SU-DHL-6 (cell line): ENCODE results near the gene PI4K2B.
A peak's percentile ranks its signal among the peaks of the same experiment; 100 is the strongest.

Experiments
- H2AFZ ChIP-seq: fragments of 200-600 bp; sonication (generic); 2 replicates; pipeline ENCODE4 v1.6.1; 2014; ENCODE audit warnings: low read depth, mild to moderate bottlenecking, moderate library complexity, mixed read lengths, antibody characterized with exemption, low read length; ENCODE audit not compliant: severe bottlenecking
- H3F3A ChIP-seq: fragments of 200-600 bp; shearing (Covaris generic); 2 replicates; pipeline ENCODE4 v1.6.0; 2016; ENCODE audit warnings: antibody characterized with exemption, mild to moderate bottlenecking; ENCODE audit not compliant: insufficient read depth
- H3K27ac ChIP-seq: fragments of 200-600 bp; sonication (generic); 2 replicates; pipeline ENCODE4 v1.5.1; 2016; ENCODE audit warnings: low read depth, mild to moderate bottlenecking, low read length, moderate library complexity, mixed read lengths
- H3K27me3 ChIP-seq: fragments of 200-600 bp; sonication (generic), shearing (Covaris generic); 2 replicates; pipeline ENCODE4 v1.6.0; 2014; ENCODE audit warnings: mild to moderate bottlenecking, low read length
- H3K36me3 ChIP-seq: fragments of 200-600 bp; sonication (generic); 2 replicates; pipeline ENCODE4 v1.6.1; 2014; ENCODE audit warnings: mild to moderate bottlenecking, low read length, mixed read lengths
- H3K4me2 ChIP-seq: fragments of 300-600, 200-600 bp; shearing (Covaris generic), sonication (generic); 2 replicates; pipeline ENCODE4 v1.6.0; 2014; ENCODE audit warnings: low read length, low read depth, mild to moderate bottlenecking; ENCODE audit not compliant: poor library complexity, severe bottlenecking
- H3K4me3 ChIP-seq: fragments of 200-600 bp; sonication (generic); 2 replicates; pipeline ENCODE4 v1.5.1; 2014; ENCODE audit warnings: antibody characterized with exemption, low read length, mild to moderate bottlenecking, mixed read lengths; ENCODE audit not compliant: insufficient read depth, poor library complexity, severe bottlenecking
- H3K79me2 ChIP-seq: fragments of 200-600 bp; sonication (generic); 2 replicates; pipeline ENCODE4 v1.6.1; 2014; ENCODE audit warnings: mild to moderate bottlenecking, low read length, moderate library complexity; ENCODE audit not compliant: insufficient read depth
- H3K9ac ChIP-seq: fragments of 200-600 bp; sonication (generic); 2 replicates; pipeline ENCODE4 v1.7.0; 2014; ENCODE audit warnings: mild to moderate bottlenecking, low read length
- H3K9me2 ChIP-seq: fragments of 200-600 bp; sonication (generic); replicated peaks from 2 replicates; pipeline ENCODE4 v1.6.1; 2014; ENCODE audit warnings: low read length; ENCODE audit not compliant: insufficient read depth
- H3K9me3 ChIP-seq: fragments of 200-600 bp; sonication (generic); 2 replicates; pipeline ENCODE4 v1.6.1; 2014; ENCODE audit warnings: low read length, mixed read lengths; ENCODE audit not compliant: insufficient read depth
- H4K20me1 ChIP-seq: fragments of 200-600 bp; sonication (generic); 2 replicates; pipeline ENCODE4 v1.6.1; 2014; ENCODE audit warnings: low read depth, mild to moderate bottlenecking, antibody characterized with exemption, low read length, moderate library complexity, mixed read lengths
- EZH2phosphoT487 ChIP-seq: fragments of 200-600 bp; sonication (generic), shearing (Covaris generic); conservative IDR thresholded peaks from 2 replicates; pipeline ENCODE4 v1.6.1; 2018; ENCODE audit warnings: mild to moderate bottlenecking, antibody characterized with exemption, low read length, moderate library complexity, mixed read lengths
- TF ChIP-seq, protein P1 (sequence below): fragments of 200-600 bp; sonication (generic); IDR thresholded peaks from one replicate; pipeline ENCODE4 v1.5.1; 2017; ENCODE audit warnings: antibody characterized with exemption, mild to moderate bottlenecking, low read length, moderate library complexity; ENCODE audit not compliant: insufficient read depth, poor library complexity, severe bottlenecking

The PI4K2B gene

DNA sequence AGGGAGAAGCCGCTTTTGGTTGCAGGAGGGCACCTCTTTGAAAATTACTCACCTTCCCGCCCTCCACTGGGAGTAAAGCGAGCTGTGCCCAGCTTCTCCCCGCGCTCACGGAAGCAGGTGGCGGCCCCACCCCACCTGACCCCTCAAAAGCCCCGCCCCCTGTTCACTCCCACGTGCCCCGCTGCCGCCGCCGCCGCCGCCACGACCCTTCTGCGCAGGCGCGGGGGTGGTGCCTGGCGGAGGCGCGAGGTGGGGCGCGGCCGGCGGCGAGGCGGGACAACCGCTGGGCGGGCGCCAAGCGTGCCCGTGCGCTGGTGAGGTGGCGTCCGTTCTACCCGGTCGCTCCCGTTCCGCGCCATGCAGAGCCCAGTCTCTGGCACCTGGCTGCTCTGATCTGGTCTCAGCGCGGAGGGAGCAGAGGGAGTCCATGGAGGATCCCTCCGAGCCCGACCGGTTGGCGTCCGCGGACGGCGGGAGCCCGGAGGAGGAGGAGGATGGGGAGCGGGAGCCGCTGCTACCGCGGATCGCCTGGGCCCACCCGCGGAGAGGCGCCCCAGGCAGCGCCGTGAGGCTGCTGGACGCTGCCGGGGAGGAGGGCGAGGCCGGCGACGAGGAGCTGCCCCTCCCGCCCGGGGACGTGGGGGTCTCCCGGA lies at the start of gene PI4K2B:
TSS of gene PI4K2B (plus strand) at position 297 of the 653 bp plus-strand sequence. CDS start at position 428, 131 bp downstream.
- Histone ChIP-seq H3K79me2 (peaks cover 59% of the 10 kb centered on the region), H3F3A (peaks cover 7% of the 10 kb centered on the region; the same call in 1 of the 2 replicates), H3K4me2 (peak within 1 kb of the TSS; percentile 91), H3K27ac (peak within 1 kb of the TSS; percentile 82), H3K9me3 (no peaks in the 10 kb centered on the region), H3K27me3 (no peaks in the 10 kb centered on the region), H3K9me2 (no peaks in the 10 kb centered on the region), H3K9ac (peak within 1 kb of the TSS; percentile 91), H3K4me3 (peak within 1 kb of the TSS; percentile 82), H4K20me1 (no peaks in the 10 kb centered on the region; the same call in 1 of the 2 replicates), H3K36me3 (peaks cover 9% of the 10 kb centered on the region), H2AFZ (peak within 1 kb of the TSS; percentile 49)
- TF ChIP-seq, protein P1, sequence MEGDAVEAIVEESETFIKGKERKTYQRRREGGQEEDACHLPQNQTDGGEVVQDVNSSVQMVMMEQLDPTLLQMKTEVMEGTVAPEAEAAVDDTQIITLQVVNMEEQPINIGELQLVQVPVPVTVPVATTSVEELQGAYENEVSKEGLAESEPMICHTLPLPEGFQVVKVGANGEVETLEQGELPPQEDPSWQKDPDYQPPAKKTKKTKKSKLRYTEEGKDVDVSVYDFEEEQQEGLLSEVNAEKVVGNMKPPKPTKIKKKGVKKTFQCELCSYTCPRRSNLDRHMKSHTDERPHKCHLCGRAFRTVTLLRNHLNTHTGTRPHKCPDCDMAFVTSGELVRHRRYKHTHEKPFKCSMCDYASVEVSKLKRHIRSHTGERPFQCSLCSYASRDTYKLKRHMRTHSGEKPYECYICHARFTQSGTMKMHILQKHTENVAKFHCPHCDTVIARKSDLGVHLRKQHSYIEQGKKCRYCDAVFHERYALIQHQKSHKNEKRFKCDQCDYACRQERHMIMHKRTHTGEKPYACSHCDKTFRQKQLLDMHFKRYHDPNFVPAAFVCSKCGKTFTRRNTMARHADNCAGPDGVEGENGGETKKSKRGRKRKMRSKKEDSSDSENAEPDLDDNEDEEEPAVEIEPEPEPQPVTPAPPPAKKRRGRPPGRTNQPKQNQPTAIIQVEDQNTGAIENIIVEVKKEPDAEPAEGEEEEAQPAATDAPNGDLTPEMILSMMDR, result no peak
- TF ChIP-seq EZH2phosphoT487, result no peak

DNA sequence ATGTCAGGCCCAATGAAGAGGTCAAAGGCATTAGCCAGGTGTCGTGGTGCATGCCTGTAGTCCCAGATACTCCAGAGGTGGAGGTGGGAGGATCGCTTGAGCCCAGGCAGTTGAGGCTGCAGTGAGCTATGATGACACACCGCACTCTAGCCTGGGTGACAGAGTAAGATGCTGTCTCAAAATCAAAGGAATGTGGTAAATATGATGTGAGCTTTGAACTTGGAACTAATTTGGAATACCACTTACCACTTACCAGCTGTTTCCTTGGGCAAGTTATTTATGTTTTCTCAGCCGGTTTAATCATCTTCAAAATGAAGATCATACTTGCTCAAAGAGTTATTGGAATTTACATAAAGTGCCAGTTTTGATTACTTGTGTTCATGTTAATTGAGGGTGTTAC lies 49.8 kb upstream of the PI4K2B start:
- no peaks in the 10 kb centered on the region for H4K20me1 ChIP-seq
- no peaks in the 10 kb centered on the region for H3K36me3 ChIP-seq
- no peak overlapping the region for H3K4me3 ChIP-seq
- no peak overlapping the region for H2AFZ ChIP-seq
- no peaks in the 10 kb centered on the region for H3K79me2 ChIP-seq
- H3K27ac ChIP-seq, result no peak overlapping the region
- no peaks in the 10 kb centered on the region for H3K9me2 ChIP-seq
- no peaks in the 10 kb centered on the region for H3K9me3 ChIP-seq
- H3K27me3 ChIP-seq, result no peaks in the 10 kb centered on the region
- no peaks in the 10 kb centered on the region for H3F3A ChIP-seq
- TF ChIP-seq, protein P1, result no peak
- no peak for TF ChIP-seq EZH2phosphoT487
- no peak overlapping the region for H3K4me2 ChIP-seq
- no peak overlapping the region for H3K9ac ChIP-seq

DNA sequence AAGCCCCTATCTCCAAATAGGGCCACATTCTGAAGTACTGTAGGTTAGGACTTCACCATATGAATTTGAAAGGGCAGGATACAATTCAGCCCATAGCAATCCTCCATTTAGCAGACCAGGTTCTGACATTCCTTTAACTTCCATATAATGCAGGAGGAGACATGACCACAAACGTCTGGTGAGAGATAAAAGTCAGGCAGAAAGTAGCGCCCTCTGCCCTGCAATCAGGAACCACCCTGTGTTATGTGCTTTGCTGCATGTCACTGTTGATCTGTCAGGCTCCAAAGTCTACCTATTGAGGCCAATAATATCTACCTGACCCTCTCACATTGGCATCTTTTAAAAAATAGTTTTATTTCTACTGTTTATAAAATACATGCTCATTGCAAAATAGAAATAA lies 43.4 kb upstream of the PI4K2B start:
- H3K4me2 ChIP-seq, result no peak overlapping the region
- H3F3A ChIP-seq, result no peaks in the 10 kb centered on the region
- H3K4me3 ChIP-seq, result no peak overlapping the region
- H3K27ac ChIP-seq, result no peak overlapping the region
- H3K36me3 ChIP-seq, result no peaks in the 10 kb centered on the region
- H3K79me2 ChIP-seq, result no peaks in the 10 kb centered on the region
- no peaks in the 10 kb centered on the region for H4K20me1 ChIP-seq
- H3K27me3 ChIP-seq, result no peaks in the 10 kb centered on the region
- H3K9me2 ChIP-seq, result no peaks in the 10 kb centered on the region
- no peak overlapping the region for H3K9ac ChIP-seq
- H2AFZ ChIP-seq, result no peak overlapping the region
- TF ChIP-seq EZH2phosphoT487, result no peak
- TF ChIP-seq, protein P1, result no peak
- no peaks in the 10 kb centered on the region for H3K9me3 ChIP-seq
